GM19372 (cell line): ENCODE data around the gene HLF.

Experiments
- ATAC-seq: cut with Tn5 transposase; IDR thresholded peaks from one replicate; pipeline ENCODE4 v1.9.1; 2021; ENCODE audit warnings: mild to moderate bottlenecking, low read depth, moderate library complexity; ENCODE audit not compliant: unreplicated experiment

The HLF gene

GRCh38 chr17:55273579-55274354 lies 9.0 kb downstream of the HLF start:
- no peak for ATAC-seq

- ATAC-seq = no peak
Measured at GRCh38 chr17:55274355-55275255, 9.8 kb downstream of the HLF start.

- ATAC-seq = no peak
Measured at GRCh38 chr17:55275894-55276804, 11.4 kb downstream of the HLF start.

- ATAC-seq = no peak
Measured at GRCh38 chr17:55278173-55278961, 13.6 kb downstream of the HLF start.

- ATAC-seq = no peak
Measured at GRCh38 chr17:55279203-55279602, 14.4 kb downstream of the HLF start.

GRCh38 chr17:55279788-55280187 lies 15.0 kb downstream of the HLF start:
- no peak for ATAC-seq

- ATAC-seq = no peak
Measured at GRCh38 chr17:55280212-55280611, 15.5 kb downstream of the HLF start.

- no peak for ATAC-seq
Measured at GRCh38 chr17:55281649-55282378, 17.1 kb downstream of the HLF start.

- ATAC-seq = no peak
Measured at GRCh38 chr17:55282379-55282702, 17.6 kb downstream of the HLF start.

- no peak for ATAC-seq
Measured at GRCh38 chr17:55282741-55283140, 18.0 kb downstream of the HLF start.

GRCh38 chr17:55283256-55283965 lies 18.7 kb downstream of the HLF start:
- ATAC-seq = no peak

- no peak for ATAC-seq
Measured at GRCh38 chr17:55284001-55284884, 19.5 kb downstream of the HLF start.

- ATAC-seq = no peak
Measured at GRCh38 chr17:55284944-55285339, 20.2 kb downstream of the HLF start.

- no peak for ATAC-seq
Measured at GRCh38 chr17:55285340-55286301, 20.9 kb downstream of the HLF start.

GRCh38 chr17:55286681-55287589 lies 22.2 kb downstream of the HLF start:
- ATAC-seq = no peak
